H1 (cell line): ENCODE data around the gene RAD51B. TPM values are rescaled to one million over a fixed set of nuclear protein-coding genes. Genes with fewer than 3 reads are reported as not detected.

ENCODE experiments used
- CTCF ChIA-PET: fragments of 300-600 bp; sonication (Branson Sonifier 250); formaldehyde crosslinking; loops from one replicate; lab custom pipeline; 2021; ENCODE audit not compliant: partially characterized antibody; lab: Charles Lee
- POLR2A ChIA-PET: fragments of 300-600 bp; sonication (Branson Sonifier 250); formaldehyde crosslinking; loops from one replicate; lab custom pipeline; 2021; ENCODE audit warnings: inconsistent platforms; ENCODE audit not compliant: partially characterized antibody; lab: Charles Lee
- DNase-seq, 2 experiments: peaks; one replicate each; pipeline versions ENCODE4 v3.0.0 to v3.0.0-alpha.2; 2010 to 2022; ENCODE audit warnings: low spot score in 2 of 2, low read depth in 1 of 2, mixed read lengths in 1 of 2
- FAIRE-seq: peaks from 2 replicates; lab custom pipeline; 2011; peaks lifted over from hg19 to GRCh38; lab: Jason Lieb, UNC
- H2AFZ ChIP-seq: 2 replicates; pipeline ENCODE4 v1.8.1; 2012; ENCODE audit warnings: low read length, inconsistent platforms
- H2AK5ac ChIP-seq: 2 replicates; pipeline ENCODE4 v1.6.1; 2013; ENCODE audit warnings: low read depth, low read length
- H2BK120ac ChIP-seq: replicated peaks from 2 replicates; pipeline ENCODE3; 2013; ENCODE audit warnings: low read depth, low read length, inconsistent platforms
- H2BK12ac ChIP-seq: 2 replicates; pipeline ENCODE4 v1.6.1; 2013; ENCODE audit warnings: low read depth, low read length
- H2BK15ac ChIP-seq: 2 replicates; pipeline ENCODE4 v1.6.1; 2013; ENCODE audit warnings: low read length
- H2BK20ac ChIP-seq: 2 replicates; pipeline ENCODE4 v1.6.1; 2013; ENCODE audit warnings: low read length
- H2BK5ac ChIP-seq: 2 replicates; pipeline ENCODE4 v1.6.1; 2013; ENCODE audit warnings: low read depth, low read length
- H3K14ac ChIP-seq: 2 replicates; pipeline ENCODE4 v1.6.1; 2013; ENCODE audit warnings: inconsistent platforms; ENCODE audit not compliant: insufficient read length
- H3K18ac ChIP-seq: 2 replicates; pipeline ENCODE4 v1.6.1; 2013; ENCODE audit warnings: low read length; ENCODE audit errors: extremely low read depth
- H3K23ac ChIP-seq: 2 replicates; pipeline ENCODE4 v1.6.1; 2013; ENCODE audit warnings: inconsistent platforms; ENCODE audit not compliant: insufficient read length
- H3K23me2 ChIP-seq: 2 replicates; pipeline ENCODE4 v1.6.1; 2013; ENCODE audit warnings: low read depth, low read length
- H3K27ac ChIP-seq: 2 replicates; pipeline ENCODE4 v1.6.1; 2011; ENCODE audit warnings: low read depth, low read length, inconsistent platforms
- H3K27me3 ChIP-seq, 4 experiments: replicated peaks in 1 of 4; 1 replicate in 1 of 4; 2 replicates in 3 of 4; pipeline versions ENCODE4 v1.6.1 to v1.8.1; 2011 to 2013; ENCODE audit warnings: low read length in 3 of 4, mild to moderate bottlenecking in 3 of 4, inconsistent platforms in 2 of 4, mixed read lengths in 2 of 4, moderate library complexity in 1 of 4; ENCODE audit not compliant: control insufficient read depth in 3 of 4, insufficient read depth in 3 of 4; ENCODE audit errors: extremely low read depth in 1 of 4
- H3K36me3 ChIP-seq, 4 experiments: 2 replicates each; pipeline versions ENCODE4 v1.6.1 to v1.8.1; 2011 to 2013; ENCODE audit warnings: mild to moderate bottlenecking in 4 of 4, low read length in 3 of 4, moderate library complexity in 2 of 4, control low read depth in 1 of 4, inconsistent platforms in 1 of 4; ENCODE audit not compliant: insufficient read depth in 4 of 4, control insufficient read depth in 2 of 4
- H3K4ac ChIP-seq: replicated peaks from 2 replicates; pipeline ENCODE3; 2013; ENCODE audit warnings: low read length, low read depth, mixed read lengths, inconsistent platforms; ENCODE audit not compliant: insufficient read length
- H3K4me1 ChIP-seq, 4 experiments: replicated peaks in 1 of 4; 1 replicate in 1 of 4; 2 replicates in 3 of 4; pipeline versions ENCODE4 v1.6.1 to v1.8.1; 2011 to 2013; ENCODE audit warnings: low read length in 3 of 4, inconsistent platforms in 2 of 4, mixed read lengths in 1 of 4; ENCODE audit not compliant: insufficient read depth in 4 of 4, control insufficient read depth in 3 of 4
- H3K4me2 ChIP-seq, 2 experiments: 2 replicates each; pipeline versions ENCODE4 v1.6.1 to v1.8.1; 2011 to 2013; ENCODE audit warnings: low read depth in 2 of 2, low read length in 2 of 2, control low read depth in 1 of 2, inconsistent platforms in 1 of 2, mild to moderate bottlenecking in 1 of 2; ENCODE audit not compliant: insufficient read depth in 1 of 2
- H3K4me3 ChIP-seq, 4 experiments: fragments of 200-600, 300-600 bp in 1 of 4; sonication (generic), shearing (Covaris generic), sonication (Bioruptor Twin) in 1 of 4; 2 replicates each; pipeline versions ENCODE4 v1.5.1 to v1.8.1; 2011 to 2016; ENCODE audit warnings: low read length in 4 of 4, low read depth in 3 of 4, control low read depth in 2 of 4, inconsistent platforms in 2 of 4, mild to moderate bottlenecking in 2 of 4, mixed read lengths in 1 of 4, moderate library complexity in 1 of 4; ENCODE audit not compliant: insufficient read depth in 2 of 4; ENCODE audit errors: extremely low read depth in 1 of 4
- H3K56ac ChIP-seq: replicated peaks from 2 replicates; pipeline ENCODE3; 2013; ENCODE audit warnings: low read depth, mild to moderate bottlenecking, mixed read lengths, low read length, inconsistent platforms; ENCODE audit not compliant: insufficient read length
- H3K79me1 ChIP-seq: 2 replicates; pipeline ENCODE4 v1.6.1; 2013; ENCODE audit warnings: low read depth, low read length, control low read depth
- H3K79me2 ChIP-seq, 2 experiments: 2 replicates each; pipeline versions ENCODE4 v1.6.1 to v1.8.1; 2012 to 2013; ENCODE audit warnings: low read length in 2 of 2, mild to moderate bottlenecking in 2 of 2, inconsistent platforms in 1 of 2; ENCODE audit not compliant: insufficient read depth in 2 of 2, control insufficient read depth in 1 of 2
- H3K9ac ChIP-seq, 4 experiments: replicated peaks in 1 of 4; 1 replicate in 1 of 4; 2 replicates in 3 of 4; pipeline versions ENCODE4 v1.6.1 to v1.8.1; 2011 to 2013; ENCODE audit warnings: low read depth in 3 of 4, low read length in 3 of 4, control low read depth in 2 of 4, mild to moderate bottlenecking in 2 of 4, moderate library complexity in 2 of 4, inconsistent platforms in 1 of 4; ENCODE audit errors: extremely low read depth in 1 of 4
- H3K9me3 ChIP-seq, 2 experiments: 2 replicates each; pipeline versions ENCODE4 v1.6.1 to v1.8.1; 2012 to 2013; ENCODE audit warnings: mild to moderate bottlenecking in 2 of 2, moderate library complexity in 2 of 2, control low read depth in 1 of 2, inconsistent platforms in 1 of 2, low read depth in 1 of 2, low read length in 1 of 2, mixed read lengths in 1 of 2; ENCODE audit not compliant: insufficient read depth in 2 of 2
- H4K20me1 ChIP-seq, 2 experiments: replicated peaks in 1 of 2; 2 replicates each; pipeline versions ENCODE3 to v1.8.1; 2011 to 2013; ENCODE audit warnings: inconsistent platforms in 2 of 2, low read length in 2 of 2, mild to moderate bottlenecking in 1 of 2; ENCODE audit not compliant: insufficient read depth in 2 of 2, control insufficient read depth in 1 of 2
- H4K5ac ChIP-seq: 2 replicates; pipeline ENCODE4 v1.6.1; 2013; ENCODE audit warnings: low read length, low read depth, mixed read lengths, inconsistent platforms; ENCODE audit not compliant: insufficient read length
- H4K8ac ChIP-seq: 2 replicates; pipeline ENCODE4 v1.8.0; 2013; ENCODE audit warnings: mild to moderate bottlenecking, moderate library complexity, low read length, inconsistent platforms; ENCODE audit not compliant: insufficient read depth; ENCODE audit errors: extremely low read depth
- H4K91ac ChIP-seq: replicated peaks from 2 replicates; pipeline ENCODE3; 2013; ENCODE audit warnings: low read length, mixed read lengths, inconsistent platforms; ENCODE audit not compliant: insufficient read length
- ATF2 ChIP-seq: IDR thresholded peaks from 2 replicates; pipeline ENCODE4 v1.6.1; 2012; ENCODE audit warnings: low read length, inconsistent platforms
- EGR1 ChIP-seq: IDR thresholded peaks from 2 replicates; pipeline ENCODE4 v1.6.1; 2011; ENCODE audit warnings: low read depth, low read length, borderline replicate concordance
- EZH2 ChIP-seq: fragments of 200-600 bp; sonication (generic); IDR thresholded peaks from 2 replicates; pipeline ENCODE4 v1.7.1; 2012; ENCODE audit warnings: low read depth, mild to moderate bottlenecking, moderate library complexity, low read length, inconsistent platforms; ENCODE audit not compliant: severe bottlenecking
- POU5F1 ChIP-seq: IDR thresholded peaks from 2 replicates; pipeline ENCODE4 v1.6.1; 2011; ENCODE audit warnings: low read depth, mild to moderate bottlenecking, low read length, moderate library complexity
- RXRA ChIP-seq: IDR thresholded peaks from 2 replicates; pipeline ENCODE4 v1.6.1; 2011; ENCODE audit warnings: low read depth, mild to moderate bottlenecking, low read length, moderate library complexity; ENCODE audit not compliant: insufficient read depth
- SIN3A ChIP-seq, 2 experiments: IDR thresholded peaks in 1 of 2; conservative IDR thresholded peaks in 1 of 2; 2 replicates each; pipeline ENCODE4 v1.6.1; 2011 to 2012; ENCODE audit warnings: low read length in 2 of 2, improper control_type of control experiment in 1 of 2, low read depth in 1 of 2, mild to moderate bottlenecking in 1 of 2
- WGBS, 2 experiments: shearing (Covaris generic) in 1 of 2; methylation state at CpG; one replicate each; pipeline versions ENCODE4 v1.1.6 to v1.1.7; 2013 to 2015; ENCODE audit warnings: low lambda C conversion rate in 2 of 2, mixed read lengths in 2 of 2, inconsistent platforms in 1 of 2, low coverage in 1 of 2, missing lambda C conversion rate in 1 of 2; ENCODE audit not compliant: insufficient replicate concordance in 2 of 2, insufficient coverage in 1 of 2, insufficient read length in 1 of 2; ENCODE audit errors: extremely low coverage in 1 of 2, missing lambda C conversion rate in 1 of 2; 5-methylcytosine and 5-hydroxymethylcytosine counted together
- polyA plus RNA-seq, 7 experiments: library from polyadenylated mRNA; depleted of rRNA in 3 of 7; stranded (reverse) in 5 of 7; unstranded in 2 of 7; fragments of >200 nt in 5 of 7; fragments of 200-250 nt in 2 of 7; gene quantifications; 1 replicate in 5 of 7; 2 replicates in 1 of 7; 4 replicates in 1 of 7; pipeline versions ENCODE4 v1.2.1 to v1.2.3, GENCODE V29; 2011 to 2013; ENCODE audit warnings: missing spikeins in 2 of 7, mixed read lengths in 2 of 7
- total RNA-seq: library from RNA; stranded (reverse); fragmentation: NEBNext Ultra II Directional; extraction: Animal tissue kit (Norgen Biotek cat#: 25700); gene quantifications from 2 replicates; pipeline ENCODE4 v1.2.1, GENCODE V29; 2021

Gene RAD51B
- total and polyA plus RNA-seq, 2 of the 8 experiments (the other 6 are each of a cell fraction or from before 2014, with no cell fraction given) = 3.9 to 14.9 TPM

DNA sequence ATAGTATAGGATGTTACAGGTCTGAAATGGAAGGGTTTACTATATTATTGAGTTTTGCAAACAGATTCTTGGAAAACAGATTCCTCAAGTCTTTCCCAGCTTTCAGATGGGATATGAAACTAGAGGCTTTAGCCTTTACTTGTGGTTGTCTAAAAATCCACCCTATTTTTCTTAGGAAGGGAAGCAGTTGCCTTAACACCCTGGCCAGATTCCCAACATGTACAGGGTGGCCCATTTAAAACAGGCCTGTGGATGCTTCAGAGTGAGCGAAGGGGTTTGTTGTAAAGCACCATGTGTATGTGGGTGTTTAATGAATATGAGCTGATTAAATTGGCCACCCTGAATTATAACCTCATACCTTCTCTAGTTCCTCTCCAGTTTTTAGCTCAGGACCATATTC lies 557.4 kb downstream of the RAD51B start:
- H4K8ac ChIP-seq = no peak overlapping the region
- ChIA-PET POLR2A (interaction anchor here (0.9 to 1.7 kb wide), 3 partner anchors 11 to 416 kb away, joined by 3 to 5 read pairs (median 4); partner anchors contain the start of gene ZFP36L1), CTCF (interaction anchor here (0.6 to 1.4 kb wide), 3 partner anchors 10 to 128 kb away, joined by 3 to 6 read pairs (median 4); no protein-coding TSS in a partner anchor)
- H2AFZ ChIP-seq = no peak overlapping the region
- no peaks in the 10 kb centered on the region for H3K9me3 ChIP-seq
- no peak overlapping the region for H2BK20ac ChIP-seq
- H4K5ac ChIP-seq = no peak overlapping the region
- no peak overlapping the region for H2BK15ac ChIP-seq
- H3K4ac ChIP-seq = no peak overlapping the region
- no peak overlapping the region for H2BK12ac ChIP-seq
- H3K4me3 ChIP-seq = no peak overlapping the region
- H3K4me1 ChIP-seq = peaks cover 0 to 4% (median 2%) of the 10 kb centered on the region in 4 experiments; a peak in 3 of 7 replicates
- no peaks in the 10 kb centered on the region for H3K23me2 ChIP-seq
- H2BK5ac ChIP-seq = no peak overlapping the region
- H4K20me1 ChIP-seq = no peaks in the 10 kb centered on the region
- H3K18ac ChIP-seq = no peak overlapping the region
- no peak overlapping the region for H3K9ac ChIP-seq
- H4K91ac ChIP-seq = no peak overlapping the region
- H2BK120ac ChIP-seq = no peak overlapping the region
- FAIRE-seq = no peak
- no peak for DNase-seq
- H3K56ac ChIP-seq = no peak overlapping the region
- H2AK5ac ChIP-seq = no peak overlapping the region
- H3K79me2 ChIP-seq = no peaks in the 10 kb centered on the region
- no peak overlapping the region for H3K23ac ChIP-seq
- no peaks in the 10 kb centered on the region for H3K79me1 ChIP-seq
- TF ChIP-seq ATF2 = no peak
- no peak for TF ChIP-seq RXRA
- TF ChIP-seq SIN3A (conservative IDR thresholded peaks at IDR 0.05 in 1 of 2, IDR thresholded peaks at IDR 0.05 in 1 of 2; ENCODE audit: low read depth in 1 of 2, low read length in 2 of 2) = no peak
- no peak for TF ChIP-seq EZH2
- no peak for TF ChIP-seq EGR1
- TF ChIP-seq POU5F1 = no peak
- no peak overlapping the region for H3K14ac ChIP-seq
- H3K27ac ChIP-seq = no peak overlapping the region
- no peak overlapping the region for H3K4me2 ChIP-seq
- H3K27me3 ChIP-seq = no peaks in the 10 kb centered on the region
- no peaks in the 10 kb centered on the region for H3K36me3 ChIP-seq
- whole genome bisulfite sequencing, 2 experiments = 71% methylated on average over 1 of the region's 1 CpG; no CpG with 5 or more reads in 1 of the 2 experiments
